SK-N-SH (cell line): ENCODE results near the gene GSE1. TPM values are rescaled to one million over a fixed set of nuclear protein-coding genes. Genes with fewer than 3 reads are reported as not detected.

ENCODE experiments used
- CTCF ChIA-PET: fragments of 300-600, 350-600 bp; formaldehyde crosslinking; extraction: SDS; loops from one replicate; lab custom pipeline; 2021; lab: Yijun Ruan, JAX
- POLR2A ChIA-PET: fragments of 350-600 bp; sonication (Branson Sonifier 250); formaldehyde crosslinking; extraction: SDS; loops from one replicate; lab custom pipeline; 2020; ENCODE audit warnings: antibody characterized with exemption, inconsistent platforms; lab: Yijun Ruan, JAX
- DNase-seq: peaks from one replicate; pipeline ENCODE4 v3.0.0; 2012
- H2AFZ ChIP-seq: fragments of 200-600 bp; sonication (generic); 2 replicates; pipeline ENCODE4 v1.8.1; 2016; ENCODE audit warnings: antibody characterized with exemption, mild to moderate bottlenecking, low read depth
- H3F3A ChIP-seq: fragments of 200-600 bp; sonication (generic); replicated peaks from 2 replicates; pipeline ENCODE3; 2016; ENCODE audit warnings: antibody characterized with exemption, mild to moderate bottlenecking; ENCODE audit not compliant: insufficient read depth
- H3K27ac ChIP-seq, 2 experiments: fragments of 200-500 bp in 1 of 2; fragments of 200-600 bp in 1 of 2; sonication (Bioruptor generic) in 1 of 2; sonication (generic), shearing (Covaris generic) in 1 of 2; 2 replicates each; pipeline versions ENCODE4 v1.5.1 to v1.6.1; 2014 to 2016; ENCODE audit warnings: low read depth in 2 of 2, inconsistent platforms in 1 of 2, low read length in 1 of 2, mild to moderate bottlenecking in 1 of 2, mixed read lengths in 1 of 2
- H3K27me3 ChIP-seq: fragments of 200-600 bp; sonication (generic), shearing (Covaris generic); 2 replicates; pipeline ENCODE4 v1.6.1; 2016; ENCODE audit warnings: mixed run types; ENCODE audit not compliant: insufficient read depth
- H3K36me3 ChIP-seq, 2 experiments: fragments of 200-500 bp in 1 of 2; fragments of 200-600 bp in 1 of 2; sonication (Bioruptor generic) in 1 of 2; sonication (generic) in 1 of 2; replicated peaks in 1 of 2; 2 replicates each; pipeline versions ENCODE3 to v1.5.1; 2014 to 2016; ENCODE audit warnings: low read length in 1 of 2, mild to moderate bottlenecking in 1 of 2; ENCODE audit not compliant: insufficient read depth in 2 of 2, control insufficient read depth in 1 of 2
- H3K4me1 ChIP-seq, 2 experiments: fragments of 200-500 bp in 1 of 2; fragments of 200-600 bp in 1 of 2; sonication (Bioruptor generic) in 1 of 2; sonication (generic), shearing (Covaris generic) in 1 of 2; 2 replicates each; pipeline versions ENCODE4 v1.5.1 to v1.6.1; 2014 to 2016; ENCODE audit warnings: low read depth in 1 of 2, low read length in 1 of 2, mixed run types in 1 of 2; ENCODE audit not compliant: insufficient read depth in 2 of 2, control insufficient read depth in 1 of 2
- H3K4me2 ChIP-seq: fragments of 200-600 bp; sonication (generic), shearing (Covaris generic); 2 replicates; pipeline ENCODE4 v1.6.1; 2017; ENCODE audit warnings: mixed run types
- H3K4me3 ChIP-seq, 2 experiments: fragments of 200-500 bp in 1 of 2; fragments of 200-600 bp in 1 of 2; sonication (Bioruptor generic) in 1 of 2; sonication (generic), shearing (Covaris generic) in 1 of 2; 2 replicates each; pipeline versions ENCODE4 v1.5.1 to v1.8.1; 2014 to 2016; ENCODE audit warnings: low read depth in 2 of 2, inconsistent platforms in 1 of 2, low read length in 1 of 2, mild to moderate bottlenecking in 1 of 2, mixed read lengths in 1 of 2, moderate library complexity in 1 of 2
- H3K79me2 ChIP-seq: fragments of 200-600 bp; sonication (generic); 2 replicates; pipeline ENCODE4 v1.8.1; 2017; ENCODE audit warnings: mild to moderate bottlenecking; ENCODE audit not compliant: insufficient read depth
- H3K9ac ChIP-seq: fragments of 200-600 bp; sonication (generic); 2 replicates; pipeline ENCODE4 v1.6.1; 2017; ENCODE audit warnings: mixed run types
- H3K9me2 ChIP-seq: fragments of 200-600 bp; sonication (generic); 2 replicates; pipeline ENCODE4 v1.6.1; 2017; ENCODE audit warnings: mixed run types
- H3K9me3 ChIP-seq: fragments of 200-600 bp; sonication (generic); 2 replicates; pipeline ENCODE4 v1.6.1; 2017; ENCODE audit warnings: mixed run types, mild to moderate bottlenecking, moderate library complexity
- H4K20me1 ChIP-seq: fragments of 200-600 bp; sonication (generic); 2 replicates; pipeline ENCODE4 v1.6.1; 2017; ENCODE audit warnings: mild to moderate bottlenecking, mixed run types; ENCODE audit not compliant: insufficient read depth
- CHD2 ChIP-seq: fragments of 150-350 bp; IDR thresholded peaks from 2 replicates; pipeline ENCODE4 v1.6.1; 2018; ENCODE audit warnings: low read length; ENCODE audit not compliant: partially characterized antibody
- CTCF ChIP-seq: fragments of 200-600 bp; sonication (generic); IDR thresholded peaks from 2 replicates; pipeline ENCODE4 v1.6.1; 2017; ENCODE audit warnings: antibody characterized with exemption, mild to moderate bottlenecking, moderate library complexity
- FOXM1 ChIP-seq: IDR thresholded peaks from 2 replicates; pipeline ENCODE4 v1.4.0; 2012; ENCODE audit warnings: low read depth, mild to moderate bottlenecking
- GABPA ChIP-seq: IDR thresholded peaks from 2 replicates; pipeline ENCODE4 v1.4.0; 2012; ENCODE audit warnings: low read depth, mild to moderate bottlenecking
- GATA2 ChIP-seq: sonication (generic); formaldehyde crosslinking; IDR thresholded peaks from 2 replicates; pipeline ENCODE4 v1.5.0; 2020; ENCODE audit warnings: mild to moderate bottlenecking, missing genetic modification reagents
- JUND ChIP-seq: IDR thresholded peaks from 2 replicates; pipeline ENCODE4 v1.4.0; 2012
- MEF2A ChIP-seq: IDR thresholded peaks from 2 replicates; pipeline ENCODE4 v1.4.0; 2012; ENCODE audit warnings: low read depth, borderline replicate concordance
- NFIC ChIP-seq: IDR thresholded peaks from 2 replicates; pipeline ENCODE4 v1.4.0; 2012; ENCODE audit warnings: borderline replicate concordance
- NRF1 ChIP-seq: IDR thresholded peaks from 2 replicates; pipeline ENCODE4 v1.6.1; 2012; ENCODE audit warnings: low read depth, mild to moderate bottlenecking, low read length
- RAD21 ChIP-seq: IDR thresholded peaks from 2 replicates; pipeline ENCODE4 v1.6.1; 2012; ENCODE audit warnings: mild to moderate bottlenecking, low read length
- RCOR1 ChIP-seq: fragments of 150-350 bp; IDR thresholded peaks from 2 replicates; pipeline ENCODE4 v1.6.1; 2017; ENCODE audit warnings: antibody characterized with exemption, low read length
- RFX5 ChIP-seq: IDR thresholded peaks from 2 replicates; pipeline ENCODE4 v1.6.1; 2012; ENCODE audit warnings: mild to moderate bottlenecking, improper control_type of control experiment, low read length
- RXRA ChIP-seq: IDR thresholded peaks from 2 replicates; pipeline ENCODE4 v1.4.0; 2012; ENCODE audit warnings: low read depth, mild to moderate bottlenecking, borderline replicate concordance
- SIN3A ChIP-seq: IDR thresholded peaks from 2 replicates; pipeline ENCODE4 v1.6.1; 2012; ENCODE audit warnings: low read depth, mild to moderate bottlenecking, low read length, moderate library complexity, borderline replicate concordance
- TAF1 ChIP-seq: IDR thresholded peaks from 2 replicates; pipeline ENCODE4 v1.6.1; 2012; ENCODE audit warnings: low read depth, mild to moderate bottlenecking, low read length, moderate library complexity, borderline replicate concordance
- TEAD4 ChIP-seq: IDR thresholded peaks from 2 replicates; pipeline ENCODE4 v1.4.0; 2012; ENCODE audit warnings: mild to moderate bottlenecking, borderline replicate concordance; ENCODE audit not compliant: insufficient read depth
- YY1 ChIP-seq: IDR thresholded peaks from 2 replicates; pipeline ENCODE4 v1.4.0; 2012; ENCODE audit warnings: low read depth, mild to moderate bottlenecking
- WGBS: methylation state at CpG from one replicate; pipeline ENCODE4 v1.1.6; 2017; ENCODE audit warnings: low lambda C conversion rate; 5-methylcytosine and 5-hydroxymethylcytosine counted together
- polyA plus RNA-seq, 3 experiments: library from polyadenylated mRNA; depleted of rRNA; stranded (reverse); fragments of >200 nt; gene quantifications; 2 replicates each; pipeline ENCODE4 v1.2.3, GENCODE V29; 2012

The GSE1 gene
- polyA plus RNA-seq, 1 of the 3 experiments (the other 2 are of a cell fraction), result 26.5 TPM

- Histone ChIP-seq H3K79me2 (peaks cover 17% of the 10 kb centered on the region; the same call in 1 of the 2 replicates), H3K4me2 (no peak overlapping the region), H3K9me3 (no peaks in the 10 kb centered on the region), H3K4me1 (peaks cover 0 to 2% of the 10 kb centered on the region in 2 experiments; a peak in 1 of 4 replicates), H3K27ac (no peak overlapping the region), H3K9ac (no peak overlapping the region), H3K27me3 (no peaks in the 10 kb centered on the region), H2AFZ (no peak overlapping the region), H3F3A (peaks cover 6% of the 10 kb centered on the region), H3K9me2 (no peaks in the 10 kb centered on the region), H3K36me3 (no peaks in the 10 kb centered on the region), H3K4me3 (no peak overlapping the region), H4K20me1 (no peaks in the 10 kb centered on the region)
- TF ChIP-seq GATA2 (CRISPR knock-in tag) (no peak), FOXM1 (no peak), GABPA (no peak), RXRA (no peak), RFX5 (no peak), JUND (no peak), CHD2 (no peak), RAD21 (no peak), RCOR1 (no peak), YY1 (no peak), NRF1 (no peak), SIN3A (no peak), CTCF (no peak), TAF1 (no peak), MEF2A (no peak), TEAD4 (no peak), NFIC (no peak)
- peak; percentile 62 for DNase-seq
- CTCF ChIA-PET, result interaction anchor here (1.4 to 1.5 kb wide), 2 partner anchors 15 to 27 kb away, joined by 3 to 7 read pairs; no protein-coding TSS in a partner anchor
- WGBS, result 64% methylated on average over 7 of the region's 7 CpGs
- POLR2A ChIA-PET, result no interaction called here
Observed at GRCh38 chr16:85690469-85691064, 77.4 kb downstream of the GSE1 start.
